HG03442 (cell line): Measurements from ENCODE around the gene SLC22A5.
A peak's percentile ranks its signal among the peaks of the same experiment; 100 is the strongest.

Source experiments
- ATAC-seq: cut with Tn5 transposase; IDR thresholded peaks from one replicate; pipeline ENCODE4 v1.9.1; 2021; ENCODE audit warnings: mild to moderate bottlenecking, moderate library complexity; ENCODE audit not compliant: unreplicated experiment

The SLC22A5 gene

GRCh38 chr5:132369474-132370180 lies at the start of gene SLC22A5:
TSS of gene SLC22A5 (plus strand) at chr5:132369710. CDS start at chr5:132369973, 263 bp downstream.
- ATAC-seq = peak; percentile 86

- ATAC-seq = no peak
These were observed 49.5 kb upstream of the SLC22A5 start for GRCh38 chr5:132319975-132320374.

- no peak for ATAC-seq
These were observed 48.3 kb upstream of the SLC22A5 start for GRCh38 chr5:132321109-132321721.

- no peak for ATAC-seq
These were observed 47.2 kb upstream of the SLC22A5 start for GRCh38 chr5:132322266-132322665.

GRCh38 chr5:132323202-132323601 lies 46.3 kb upstream of the SLC22A5 start:
- ATAC-seq = no peak

- ATAC-seq = no peak
These were observed 43.8 kb upstream of the SLC22A5 start for GRCh38 chr5:132325691-132326090.

- no peak for ATAC-seq
These were observed 42.1 kb upstream of the SLC22A5 start for GRCh38 chr5:132327252-132327955.

GRCh38 chr5:132334812-132335211 lies 34.7 kb upstream of the SLC22A5 start:
- ATAC-seq = no peak

- ATAC-seq = no peak
These were observed 34.1 kb upstream of the SLC22A5 start for GRCh38 chr5:132335402-132335801.

- no peak for ATAC-seq
These were observed 30.0 kb upstream of the SLC22A5 start for GRCh38 chr5:132339502-132339901.

- no peak for ATAC-seq
These were observed 27.0 kb upstream of the SLC22A5 start for GRCh38 chr5:132342291-132343180.

- ATAC-seq = no peak
These were observed 24.6 kb upstream of the SLC22A5 start for GRCh38 chr5:132344775-132345514.

- no peak for ATAC-seq
These were observed 16.0 kb upstream of the SLC22A5 start for GRCh38 chr5:132353486-132353995.

GRCh38 chr5:132354381-132355139 lies 14.9 kb upstream of the SLC22A5 start:
- no peak for ATAC-seq

- ATAC-seq = no peak
These were observed 14.3 kb upstream of the SLC22A5 start for GRCh38 chr5:132355140-132355765.

- no peak for ATAC-seq
These were observed 10.7 kb upstream of the SLC22A5 start for GRCh38 chr5:132358775-132359174.

- no peak for ATAC-seq
These were observed 7.4 kb upstream of the SLC22A5 start for GRCh38 chr5:132362086-132362485.

GRCh38 chr5:132363431-132364112 lies 5.9 kb upstream of the SLC22A5 start:
- no peak for ATAC-seq
